ENCODE measurements around the gene HBA2.
"Not testable (repeated sequence)": the region's sequence is repeated elsewhere in the genome, so short reads cannot be mapped to it uniquely, and the experiment has no call there.

The HBA2 gene

DNA sequence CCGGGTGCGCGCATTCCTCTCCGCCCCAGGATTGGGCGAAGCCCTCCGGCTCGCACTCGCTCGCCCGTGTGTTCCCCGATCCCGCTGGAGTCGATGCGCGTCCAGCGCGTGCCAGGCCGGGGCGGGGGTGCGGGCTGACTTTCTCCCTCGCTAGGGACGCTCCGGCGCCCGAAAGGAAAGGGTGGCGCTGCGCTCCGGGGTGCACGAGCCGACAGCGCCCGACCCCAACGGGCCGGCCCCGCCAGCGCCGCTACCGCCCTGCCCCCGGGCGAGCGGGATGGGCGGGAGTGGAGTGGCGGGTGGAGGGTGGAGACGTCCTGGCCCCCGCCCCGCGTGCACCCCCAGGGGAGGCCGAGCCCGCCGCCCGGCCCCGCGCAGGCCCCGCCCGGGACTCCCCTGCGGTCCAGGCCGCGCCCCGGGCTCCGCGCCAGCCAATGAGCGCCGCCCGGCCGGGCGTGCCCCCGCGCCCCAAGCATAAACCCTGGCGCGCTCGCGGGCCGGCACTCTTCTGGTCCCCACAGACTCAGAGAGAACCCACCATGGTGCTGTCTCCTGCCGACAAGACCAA lies at the start of gene HBA2:
HBA2 (plus strand) TSS at position 503 of the 568 bp plus-strand sequence; CDS start at position 540, 37 bp downstream.
- not testable (repeated sequence) for DNase-seq (ENCODE audit: low read depth in 2 of 2)

DNA sequence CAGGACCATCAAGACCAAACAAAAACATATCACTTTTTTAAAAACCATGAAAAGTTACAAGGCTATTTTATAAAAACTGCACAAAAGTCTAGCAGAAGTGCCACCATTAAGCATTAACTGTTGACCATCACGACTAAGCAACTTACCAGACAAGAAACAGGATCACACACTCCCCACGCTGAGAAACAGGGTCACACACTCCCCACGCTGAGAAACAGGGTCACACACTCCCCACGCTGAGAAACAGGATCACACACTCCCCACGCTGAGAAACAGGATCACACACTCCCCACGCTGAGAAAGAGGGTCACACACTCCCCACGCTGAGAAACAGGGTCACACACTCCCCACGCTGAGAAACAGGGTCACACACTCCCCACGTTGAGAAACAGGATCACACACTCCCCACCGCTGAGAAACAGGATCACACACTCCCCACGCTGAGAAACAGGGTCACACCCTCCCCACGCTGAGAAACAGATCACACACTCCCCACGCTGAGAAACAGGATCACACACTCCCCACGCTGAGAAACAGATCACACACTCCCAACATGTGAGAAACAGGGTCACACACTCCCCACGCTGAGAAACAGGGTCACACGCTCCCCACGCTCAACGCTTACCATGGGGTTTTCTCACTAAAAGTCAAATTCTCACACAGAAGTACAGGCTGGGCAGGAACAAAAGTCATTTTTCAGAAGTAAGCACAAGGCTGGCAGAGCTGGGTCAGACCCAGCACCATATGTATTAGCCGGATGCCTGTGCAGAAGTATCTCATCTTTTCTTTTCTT lies 48.9 kb upstream of the HBA2 start:
- DNase-seq (ENCODE audit: low read depth in 2 of 2): not testable (repeated sequence)

DNA sequence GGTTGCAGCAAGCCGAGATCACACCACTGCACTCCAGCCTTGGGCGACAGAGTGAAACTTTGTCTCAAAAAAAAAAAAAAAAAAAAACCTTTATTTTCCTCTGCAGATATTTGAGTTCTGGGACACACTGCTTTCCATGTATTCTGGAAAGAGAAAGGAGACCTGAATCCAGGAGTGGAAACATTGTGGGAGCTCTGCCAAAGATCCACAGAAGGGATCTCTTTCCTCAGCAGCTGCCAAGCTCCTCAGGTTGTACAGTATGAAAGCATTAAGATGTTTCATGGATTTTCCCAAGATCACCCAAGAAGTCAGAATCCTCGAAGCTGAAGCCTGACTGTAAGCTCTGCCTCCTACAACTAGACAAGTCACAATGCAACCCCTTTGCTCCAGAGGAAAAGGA lies 47.7 kb upstream of the HBA2 start:
- DNase-seq (ENCODE audit: low read depth in 2 of 2): no peak

DNA sequence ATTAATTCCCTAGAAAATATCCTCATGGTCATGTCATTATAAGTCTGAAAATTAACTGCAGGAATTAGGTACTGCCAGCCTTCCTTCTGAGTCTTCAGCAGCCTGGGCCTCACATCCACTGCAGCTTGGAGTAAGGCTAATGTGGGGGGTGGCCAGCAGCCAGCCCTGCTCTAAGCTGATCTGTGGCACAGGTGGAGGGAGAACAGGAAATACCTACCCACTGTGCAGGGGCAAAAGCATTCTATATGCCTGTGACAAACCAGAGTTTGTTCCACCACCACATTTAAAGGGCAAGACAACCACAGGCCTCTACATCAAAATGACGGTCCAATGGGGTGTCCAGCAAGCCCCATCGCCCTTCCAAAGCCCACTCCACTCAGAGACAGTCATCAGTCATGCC lies 43.6 kb upstream of the HBA2 start:
- no peak for DNase-seq (ENCODE audit: low read depth in 2 of 2)

DNA sequence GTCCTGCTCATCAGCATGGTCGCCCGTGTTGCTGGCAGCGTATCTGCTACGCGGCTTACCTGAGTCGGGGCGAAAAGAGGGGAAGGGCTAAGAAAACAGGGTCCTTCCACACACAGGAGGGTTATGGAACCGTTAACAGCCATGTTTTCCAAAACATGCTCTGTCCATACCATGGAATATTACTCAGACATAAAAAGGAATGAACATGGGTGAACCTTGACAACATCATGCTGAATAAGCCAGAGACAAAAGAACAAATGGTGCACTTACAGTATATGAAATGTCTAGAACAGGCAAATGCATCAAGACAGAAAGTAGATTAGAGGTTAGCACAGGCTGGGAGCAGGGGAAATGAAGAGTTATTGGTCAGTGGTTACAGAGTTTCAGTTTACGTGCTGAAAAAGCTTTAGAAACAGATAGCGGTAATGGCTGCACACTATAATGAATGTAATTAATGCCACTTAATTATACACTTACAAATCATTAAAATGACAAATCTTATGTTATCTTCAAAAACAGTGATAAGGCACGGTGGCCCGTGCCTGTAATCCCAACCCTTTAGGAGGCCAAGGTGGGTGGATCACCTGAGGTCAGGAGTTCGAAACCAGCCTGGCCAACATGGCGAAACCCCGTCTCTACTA lies 42.0 kb upstream of the HBA2 start:
- no peak for DNase-seq (ENCODE audit: low read depth in 2 of 2)

DNA sequence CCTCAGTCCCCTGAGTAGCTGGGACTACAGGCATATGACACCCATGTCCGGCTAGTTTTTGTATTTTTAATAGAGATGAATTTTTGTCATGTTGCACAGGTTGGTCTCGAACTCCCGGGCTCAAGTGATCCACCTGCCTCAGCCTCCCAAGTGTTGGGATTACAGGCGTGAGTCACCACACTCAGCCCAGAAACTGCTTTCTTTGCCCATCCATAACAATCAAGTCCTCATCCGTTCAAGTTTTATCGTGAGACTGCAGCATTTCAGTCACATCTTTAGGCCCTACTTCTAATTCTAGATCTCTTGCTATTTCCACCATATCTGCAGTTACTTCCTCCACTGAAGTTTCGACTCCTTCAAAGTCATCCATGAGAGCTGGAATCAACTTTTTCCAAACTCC lies 40.6 kb upstream of the HBA2 start:
- DNase-seq (ENCODE audit: low read depth in 2 of 2): no peak

DNA sequence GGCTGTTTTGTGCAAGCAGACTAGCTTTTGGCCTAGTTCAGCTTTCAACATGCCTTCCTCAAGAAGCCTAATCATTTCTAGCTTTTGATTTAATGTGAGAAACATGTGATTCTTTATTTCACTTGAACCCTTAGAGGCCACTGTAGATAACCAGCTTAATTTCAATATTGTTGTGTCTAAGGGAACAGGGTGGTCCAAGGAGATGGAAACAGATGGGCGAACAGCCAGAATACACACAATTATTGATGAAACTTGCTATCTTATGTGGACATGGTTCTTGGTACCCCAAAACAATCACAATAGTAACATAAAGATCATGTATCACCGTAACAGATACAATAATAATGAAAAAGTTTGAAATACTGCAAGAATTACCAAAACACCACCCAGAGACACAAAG lies 39.0 kb upstream of the HBA2 start:
- DNase-seq (ENCODE audit: low read depth in 2 of 2): no peak

DNA sequence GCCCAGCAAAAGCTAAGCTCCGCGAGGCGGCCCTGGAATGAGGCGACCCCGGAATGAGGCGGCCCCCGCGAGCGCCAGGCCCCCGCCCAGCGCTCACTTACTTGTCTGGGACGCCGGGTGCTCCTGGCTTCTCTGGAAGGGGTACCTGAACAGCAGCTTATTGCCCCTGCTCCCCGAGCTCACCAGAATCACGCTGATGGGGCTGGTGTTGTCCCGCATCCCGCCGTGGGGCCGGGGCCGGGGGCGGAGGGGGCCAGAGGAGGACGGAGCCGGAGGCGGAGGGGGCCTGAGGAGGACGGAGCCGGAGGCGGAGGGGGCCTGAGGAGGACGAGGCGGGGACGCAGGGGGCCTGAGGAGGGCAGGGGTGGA lies 34.6 kb upstream of the HBA2 start:
- DNase-seq (ENCODE audit: low read depth in 2 of 2): peak in 1 of 2 donors; percentile 12

DNA sequence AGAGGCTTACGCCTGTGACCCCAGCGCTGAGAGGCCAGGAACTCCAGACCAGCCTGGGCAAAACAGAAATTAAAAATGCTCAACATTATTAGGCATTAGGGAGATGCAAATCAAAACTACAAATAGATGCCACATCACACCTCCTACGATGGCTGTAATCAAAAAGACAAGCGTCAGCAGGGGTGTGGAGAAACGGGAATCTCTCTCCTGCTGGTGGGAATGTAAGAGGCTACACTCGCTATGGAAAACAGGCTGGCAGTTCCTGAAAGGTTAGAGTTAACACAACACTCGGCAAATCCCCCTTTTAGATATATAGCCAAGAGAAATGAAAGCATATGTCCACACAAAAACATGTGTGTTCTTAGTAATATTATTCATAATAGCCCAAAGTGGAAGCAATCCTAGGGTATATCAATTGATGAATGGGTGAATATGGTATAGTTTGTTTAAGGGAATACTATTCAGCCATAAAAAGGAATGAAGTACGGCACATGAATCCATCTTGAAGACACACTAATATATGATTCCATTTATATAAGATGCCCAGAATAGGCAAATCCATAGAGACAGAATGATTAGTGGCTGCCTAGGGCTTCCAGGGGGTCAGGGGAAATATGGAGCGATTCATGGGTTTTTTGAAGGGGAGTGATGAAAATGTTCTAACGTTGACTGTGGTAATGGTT lies 32.4 kb upstream of the HBA2 start:
- no peak for DNase-seq (ENCODE audit: low read depth in 2 of 2)

DNA sequence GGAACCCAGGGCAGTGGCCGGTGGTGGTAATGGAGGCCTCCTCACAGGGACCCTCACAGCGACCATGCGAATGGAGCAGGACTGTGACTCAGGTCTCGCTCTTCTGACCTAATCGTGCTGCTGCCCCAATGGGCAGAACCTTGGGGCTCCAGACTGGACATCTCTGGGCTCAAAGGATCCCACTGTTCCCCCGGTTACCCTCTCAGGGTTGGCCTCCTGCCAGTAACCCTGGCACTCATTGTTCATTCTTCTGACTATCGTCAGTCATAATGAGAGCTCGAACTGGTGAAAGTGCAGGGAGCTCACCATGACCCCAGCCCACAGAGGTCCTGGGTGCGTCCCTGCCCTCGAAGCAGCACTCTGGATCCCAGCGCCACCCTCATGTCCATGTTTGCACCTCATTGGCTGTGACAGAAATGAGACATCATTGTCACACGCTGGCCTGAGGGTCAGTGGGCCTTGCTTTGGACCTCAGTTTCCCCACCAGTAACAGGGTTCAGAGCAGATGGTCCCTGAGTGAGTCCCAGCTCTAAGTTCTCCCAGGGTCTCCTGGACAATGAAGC lies 30.2 kb upstream of the HBA2 start:
- DNase-seq (ENCODE audit: low read depth in 2 of 2): no peak

DNA sequence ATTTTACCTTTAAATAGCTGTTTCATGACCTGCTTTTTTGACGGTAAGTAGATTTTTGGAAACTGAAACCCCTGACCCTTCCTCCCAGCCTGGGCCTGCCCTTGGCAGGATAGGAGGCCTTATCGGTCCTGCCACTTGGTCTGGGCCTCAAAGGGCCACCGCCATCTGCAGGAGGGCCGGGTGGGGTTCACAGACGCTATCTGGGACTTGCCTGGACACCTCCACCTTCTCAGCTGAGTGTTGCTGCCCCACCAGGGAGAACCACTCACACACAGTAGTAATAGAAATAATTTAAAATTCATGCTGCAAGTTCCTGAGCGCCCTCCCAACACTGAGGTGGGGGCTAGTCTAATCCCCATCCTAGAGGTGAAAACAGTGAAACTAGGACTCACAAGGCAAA lies 29.6 kb upstream of the HBA2 start:
- no peak for DNase-seq (ENCODE audit: low read depth in 2 of 2)

DNA sequence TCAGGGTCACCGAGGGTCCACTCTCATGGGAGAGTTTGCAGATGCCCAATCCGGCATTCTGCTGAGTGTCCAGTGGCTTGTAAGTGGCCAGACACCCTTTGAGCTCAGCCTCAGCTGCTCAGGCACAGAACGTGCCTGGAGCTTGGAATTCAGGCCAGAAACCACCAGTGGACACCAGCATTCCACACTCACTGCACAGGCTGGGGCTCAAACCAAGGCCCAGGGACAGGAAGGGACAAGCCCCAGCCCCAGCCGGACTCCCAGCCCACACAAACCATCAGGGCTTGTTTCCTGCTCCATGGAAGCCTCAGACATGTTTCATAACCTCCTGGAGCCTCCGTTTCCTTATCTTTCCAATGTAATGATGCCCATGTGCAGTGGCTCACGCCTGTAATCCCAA lies 29.2 kb upstream of the HBA2 start:
- no peak for DNase-seq (ENCODE audit: low read depth in 2 of 2)

DNA sequence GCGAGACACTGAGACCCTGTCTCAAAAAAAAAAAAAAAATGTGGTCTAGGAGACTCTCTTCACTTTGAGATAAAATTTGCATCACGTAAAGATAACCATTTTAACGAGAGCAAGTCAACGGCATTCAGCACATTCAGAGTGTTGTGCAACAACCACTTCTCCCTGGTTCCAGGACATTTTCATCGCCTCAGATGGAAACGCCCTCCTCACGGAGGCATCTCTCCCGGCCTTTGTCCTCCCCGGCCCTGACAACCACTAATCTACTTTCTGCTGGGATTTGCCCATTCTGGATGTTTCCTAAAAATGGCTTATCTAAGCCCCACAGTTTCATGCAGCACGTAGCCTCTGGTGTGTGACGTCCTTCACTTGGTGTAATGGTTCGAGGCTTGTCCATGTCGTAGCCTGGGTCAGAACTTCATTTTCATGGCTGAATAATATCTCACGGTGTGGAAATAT lies 27.9 kb upstream of the HBA2 start:
- DNase-seq (ENCODE audit: low read depth in 2 of 2): no peak

DNA sequence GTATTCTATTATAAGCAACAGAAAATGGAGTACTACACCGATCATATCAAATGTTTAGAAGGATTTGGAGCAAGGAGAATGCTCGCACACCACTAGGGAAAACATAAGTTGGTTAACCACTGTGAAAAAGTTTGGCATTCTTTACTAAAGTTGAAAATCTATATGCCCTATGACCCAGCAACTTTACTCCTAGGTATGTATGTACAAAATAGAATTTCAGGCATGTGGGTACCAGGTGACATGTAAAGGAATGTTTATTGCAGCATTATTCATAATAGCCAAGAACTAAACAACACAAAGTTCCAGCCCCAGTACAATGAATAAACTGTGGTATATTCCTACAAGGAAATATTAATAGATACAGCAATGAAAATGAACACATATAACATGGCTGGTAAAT lies 26.0 kb upstream of the HBA2 start:
- DNase-seq (ENCODE audit: low read depth in 2 of 2): no peak

DNA sequence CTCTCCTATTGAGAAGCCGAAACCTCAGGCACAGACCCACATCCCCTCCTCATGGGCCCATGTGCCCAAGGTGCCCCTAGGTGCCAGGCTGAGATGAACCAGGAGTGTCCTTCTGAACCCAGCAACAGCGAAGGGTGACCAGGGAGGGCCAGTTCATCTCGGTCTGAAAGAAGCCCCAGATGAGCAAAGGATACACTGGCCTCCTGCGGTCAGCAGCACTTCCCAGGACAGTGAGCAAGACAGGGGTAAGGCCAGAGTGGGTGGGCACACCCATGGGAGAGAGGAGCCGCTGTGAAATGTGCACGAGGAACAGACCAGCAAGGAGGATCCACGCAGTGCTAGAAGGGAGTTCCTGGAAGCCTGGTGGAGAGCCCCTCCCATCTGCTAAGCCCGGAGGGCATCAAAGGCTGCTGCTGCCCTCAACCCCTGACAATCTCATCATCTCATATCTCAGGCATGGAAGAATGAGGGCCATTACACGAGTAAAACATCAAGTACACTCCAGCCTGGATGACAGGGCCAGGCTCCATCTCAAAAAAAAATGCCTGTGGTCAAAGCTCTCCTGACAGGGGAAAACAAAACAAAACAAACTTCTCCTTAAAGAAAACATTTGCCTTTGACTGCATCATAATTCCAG lies 23.5 kb upstream of the HBA2 start:
- no peak for DNase-seq (ENCODE audit: low read depth in 2 of 2)

DNA sequence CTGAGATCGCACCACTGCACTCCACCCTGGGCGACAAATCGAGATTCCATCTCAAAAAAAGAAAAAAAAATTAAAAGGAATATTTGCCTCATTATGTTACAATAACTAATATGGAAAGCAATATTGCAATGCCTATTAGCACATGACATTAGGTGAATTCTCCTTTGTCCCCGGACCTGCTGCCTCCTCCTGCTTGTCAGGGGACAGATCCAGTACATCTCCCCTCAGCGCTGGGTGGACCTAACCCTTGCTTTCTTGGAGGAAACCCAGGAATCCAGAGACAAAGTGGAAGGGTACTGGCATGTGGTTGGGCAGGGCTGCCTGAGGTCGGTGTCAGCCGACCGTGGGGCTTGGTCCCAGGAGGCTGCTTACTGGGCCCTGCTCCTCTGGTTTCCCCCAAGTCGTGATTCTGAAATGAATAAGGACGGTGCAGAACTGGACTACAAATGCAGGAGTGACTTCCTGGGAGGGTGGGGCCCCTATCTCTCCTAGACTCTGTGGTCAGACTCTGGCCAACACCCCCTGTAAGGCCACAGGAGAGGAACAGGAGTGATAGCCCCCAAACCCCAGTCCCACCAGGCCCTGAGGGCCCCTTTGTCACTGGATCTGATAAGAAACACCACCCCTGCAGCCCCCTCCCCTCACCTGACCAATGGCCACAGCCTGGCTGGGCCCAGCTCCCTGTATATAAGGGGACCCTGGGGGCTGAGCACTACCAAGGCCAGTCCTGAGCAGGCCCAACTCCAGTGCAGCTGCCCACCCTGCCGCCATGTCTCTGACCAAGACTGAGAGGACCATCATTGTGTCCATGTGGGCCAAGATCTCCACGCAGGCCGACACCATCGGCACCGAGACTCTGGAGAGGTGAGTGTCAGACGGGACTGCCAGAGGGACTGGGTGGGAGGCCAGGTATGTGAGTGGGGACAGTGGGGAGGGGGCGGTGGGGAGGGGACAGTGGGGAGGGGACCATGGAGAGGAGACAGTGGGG lies 20.2 kb upstream of the HBA2 start, which contains the start of gene HBZ:
HBZ (plus strand) TSS at position 504 of the 988 bp plus-strand sequence; CDS start at position 770, 266 bp downstream.
- DNase-seq (ENCODE audit: low read depth in 2 of 2): no peak

DNA sequence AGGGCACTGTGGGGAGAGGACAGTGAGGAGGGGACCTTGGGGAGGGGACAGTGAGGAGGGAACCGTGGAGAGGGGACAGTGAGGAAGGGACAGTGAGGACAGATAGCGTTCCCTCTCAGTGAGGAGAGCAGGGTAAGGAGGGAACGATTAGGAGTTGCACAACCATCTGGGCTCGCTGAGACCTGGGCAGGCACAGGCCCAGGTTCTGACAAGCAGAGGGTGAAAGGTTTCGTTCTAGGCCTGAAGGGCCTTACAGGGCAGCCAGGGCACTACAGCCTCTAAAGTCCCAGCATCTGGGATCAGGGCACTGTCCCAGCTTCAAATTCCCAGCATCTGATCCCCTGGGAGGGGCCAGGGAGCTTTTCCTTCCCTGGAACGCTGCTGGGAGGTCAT lies 19.6 kb upstream of the HBA2 start:
- not testable (repeated sequence) for DNase-seq (ENCODE audit: low read depth in 2 of 2)

DNA sequence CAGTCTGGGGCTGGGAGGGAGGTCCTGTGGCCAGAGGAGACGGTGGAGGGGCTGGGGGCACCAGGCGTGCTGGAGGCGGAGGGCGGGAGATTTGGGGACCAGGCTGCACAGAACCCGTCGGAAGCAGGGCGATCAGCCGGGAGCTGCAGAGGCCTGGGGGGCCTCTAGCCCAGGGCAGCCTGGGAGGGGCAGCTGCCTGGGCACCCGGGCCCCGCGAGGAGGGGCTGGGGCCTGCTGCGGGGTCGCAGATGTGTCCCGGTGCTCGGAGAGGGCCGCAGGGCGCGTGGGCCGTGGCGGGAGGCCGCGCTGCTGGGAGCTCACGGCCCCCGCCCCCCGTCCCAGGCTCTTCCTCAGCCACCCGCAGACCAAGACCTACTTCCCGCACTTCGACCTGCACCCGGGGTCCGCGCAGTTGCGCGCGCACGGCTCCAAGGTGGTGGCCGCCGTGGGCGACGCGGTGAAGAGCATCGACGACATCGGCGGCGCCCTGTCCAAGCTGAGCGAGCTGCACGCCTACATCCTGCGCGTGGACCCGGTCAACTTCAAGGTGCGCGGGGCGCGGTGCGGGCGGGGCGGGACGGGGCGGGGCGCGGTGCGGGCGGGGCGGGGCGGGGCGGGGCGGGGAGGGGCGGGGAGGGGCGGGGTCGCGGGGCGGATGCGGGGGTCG lies 19.0 kb upstream of the HBA2 start:
- DNase-seq (ENCODE audit: low read depth in 2 of 2): not testable (repeated sequence)

DNA sequence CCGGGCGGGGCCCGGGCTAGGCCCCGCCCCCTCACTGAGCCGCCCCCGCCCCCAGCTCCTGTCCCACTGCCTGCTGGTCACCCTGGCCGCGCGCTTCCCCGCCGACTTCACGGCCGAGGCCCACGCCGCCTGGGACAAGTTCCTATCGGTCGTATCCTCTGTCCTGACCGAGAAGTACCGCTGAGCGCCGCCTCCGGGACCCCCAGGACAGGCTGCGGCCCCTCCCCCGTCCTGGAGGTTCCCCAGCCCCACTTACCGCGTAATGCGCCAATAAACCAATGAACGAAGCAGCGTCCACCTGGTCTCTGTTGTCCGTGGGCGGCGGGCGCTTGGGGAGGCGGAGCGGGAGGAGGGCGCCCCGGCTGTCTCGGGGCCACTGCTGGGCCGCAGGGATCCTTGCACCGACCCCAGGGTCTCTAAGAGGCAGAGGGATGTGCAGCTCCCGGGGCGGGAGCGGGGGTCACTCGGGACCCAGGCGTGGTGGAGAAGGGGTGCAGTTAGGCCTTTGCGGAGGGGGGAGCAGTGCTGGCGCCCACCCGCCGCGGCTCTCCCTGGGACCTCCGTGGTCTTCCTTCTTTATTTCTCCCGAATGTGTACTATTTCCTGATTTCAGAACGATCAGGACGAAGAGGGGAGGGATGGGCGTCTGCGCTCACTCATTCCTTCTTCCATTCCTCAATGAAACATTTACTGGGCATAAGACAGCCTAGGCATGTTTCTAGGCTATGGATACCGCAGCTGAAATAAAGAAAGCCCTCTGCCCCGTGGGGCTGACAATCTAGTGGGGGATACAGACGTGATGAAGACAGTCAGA lies 18.3 kb upstream of the HBA2 start:
- DNase-seq (ENCODE audit: low read depth in 2 of 2): no peak
